GM18870 (cell line): ENCODE measurements around the gene RUNDC1.

ENCODE experiments used
- ATAC-seq: cut with Tn5 transposase; IDR thresholded peaks from one replicate; pipeline ENCODE4 v1.9.1; 2021; ENCODE audit warnings: moderate library complexity; ENCODE audit not compliant: unreplicated experiment

The RUNDC1 gene

GRCh38 chr17:43018008-43018853, 37.9 kb downstream of the RUNDC1 start:
- ATAC-seq = no peak

- ATAC-seq = no peak
Measured at GRCh38 chr17:43018932-43019331, 38.6 kb downstream of the RUNDC1 start.

GRCh38 chr17:43019418-43019817, 39.1 kb downstream of the RUNDC1 start:
- no peak for ATAC-seq

- no peak for ATAC-seq
Measured at GRCh38 chr17:43020030-43020621, 39.8 kb downstream of the RUNDC1 start.

- no peak for ATAC-seq
Measured at GRCh38 chr17:43020789-43021740, 40.7 kb downstream of the RUNDC1 start.

GRCh38 chr17:43021741-43022512, 41.6 kb downstream of the RUNDC1 start, which contains the start of gene VAT1:
TSS of gene VAT1 (minus strand) at chr17:43022385. CDS start at chr17:43022322, 63 bp downstream.
- ATAC-seq = no peak

- ATAC-seq = no peak
Measured at GRCh38 chr17:43024407-43025289, 44.3 kb downstream of the RUNDC1 start, which contains the start of gene RND2. TSS of gene RND2 (plus strand) at chr17:43025231. CDS start at chr17:43025348, 117 bp downstream.

GRCh38 chr17:43025290-43025657, 44.9 kb downstream of the RUNDC1 start:
- ATAC-seq = no peak

GRCh38 chr17:43025766-43026537, 45.6 kb downstream of the RUNDC1 start:
- ATAC-seq = no peak

- ATAC-seq = no peak
Measured at GRCh38 chr17:43026595-43026994, 46.2 kb downstream of the RUNDC1 start.

GRCh38 chr17:43027091-43028032, 47.0 kb downstream of the RUNDC1 start:
- no peak for ATAC-seq

- ATAC-seq = no peak
Measured at GRCh38 chr17:43028221-43028861, 48.0 kb downstream of the RUNDC1 start.

GRCh38 chr17:43030137-43030767, 49.9 kb downstream of the RUNDC1 start:
- no peak for ATAC-seq

GRCh38 chr17:43031666-43032065, 51.3 kb downstream of the RUNDC1 start:
- ATAC-seq = no peak

- no peak for ATAC-seq
Measured at GRCh38 chr17:43033948-43034881, 53.9 kb downstream of the RUNDC1 start.

GRCh38 chr17:43034894-43035293, 54.5 kb downstream of the RUNDC1 start:
- no peak for ATAC-seq
